C4-2B (cell line): ENCODE measurements around the gene AK5.

ENCODE experiments used
- CTCF ChIP-seq: fragments of 450-650 bp; conservative IDR thresholded peaks from 2 replicates; pipeline ENCODE4 v1.5.1; 2017; ENCODE audit warnings: mild to moderate bottlenecking
- ZFX ChIP-seq: fragments of 450-650 bp; IDR thresholded peaks from 2 replicates; pipeline ENCODE4 v1.6.1; 2017

DNA sequence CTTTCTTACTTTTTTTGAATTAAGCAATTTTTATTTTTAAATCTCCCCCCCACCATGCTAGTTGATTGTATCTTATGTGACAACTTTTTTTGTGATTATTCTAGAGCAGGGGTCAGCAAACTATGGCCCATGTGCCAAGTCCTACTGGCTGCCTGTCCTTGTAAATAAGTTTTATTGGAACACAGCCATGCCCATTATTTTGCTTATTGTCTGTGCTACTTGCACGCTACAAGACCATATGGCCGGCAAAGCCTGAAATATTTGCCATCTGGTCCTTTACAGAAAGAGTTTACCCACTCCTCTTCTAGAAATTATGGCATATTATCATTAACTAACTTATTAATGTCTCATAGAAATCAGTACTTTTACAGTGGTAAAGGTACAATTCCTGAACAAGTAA lies 51.7 kb downstream of the AK5 start:
- TF ChIP-seq CTCF (no peak), ZFX (no peak)
